HG03280 (cell line): Measurements from ENCODE around the gene PCDHB11.
"Not testable (repeated sequence)": the region's sequence is repeated elsewhere in the genome, so short reads cannot be mapped to it uniquely, and the experiment has no call there.

ENCODE experiments used
- ATAC-seq: cut with Tn5 transposase; IDR thresholded peaks from one replicate; pipeline ENCODE4 v1.9.1; 2021; ENCODE audit warnings: mild to moderate bottlenecking, moderate library complexity; ENCODE audit not compliant: unreplicated experiment

The PCDHB11 gene

DNA sequence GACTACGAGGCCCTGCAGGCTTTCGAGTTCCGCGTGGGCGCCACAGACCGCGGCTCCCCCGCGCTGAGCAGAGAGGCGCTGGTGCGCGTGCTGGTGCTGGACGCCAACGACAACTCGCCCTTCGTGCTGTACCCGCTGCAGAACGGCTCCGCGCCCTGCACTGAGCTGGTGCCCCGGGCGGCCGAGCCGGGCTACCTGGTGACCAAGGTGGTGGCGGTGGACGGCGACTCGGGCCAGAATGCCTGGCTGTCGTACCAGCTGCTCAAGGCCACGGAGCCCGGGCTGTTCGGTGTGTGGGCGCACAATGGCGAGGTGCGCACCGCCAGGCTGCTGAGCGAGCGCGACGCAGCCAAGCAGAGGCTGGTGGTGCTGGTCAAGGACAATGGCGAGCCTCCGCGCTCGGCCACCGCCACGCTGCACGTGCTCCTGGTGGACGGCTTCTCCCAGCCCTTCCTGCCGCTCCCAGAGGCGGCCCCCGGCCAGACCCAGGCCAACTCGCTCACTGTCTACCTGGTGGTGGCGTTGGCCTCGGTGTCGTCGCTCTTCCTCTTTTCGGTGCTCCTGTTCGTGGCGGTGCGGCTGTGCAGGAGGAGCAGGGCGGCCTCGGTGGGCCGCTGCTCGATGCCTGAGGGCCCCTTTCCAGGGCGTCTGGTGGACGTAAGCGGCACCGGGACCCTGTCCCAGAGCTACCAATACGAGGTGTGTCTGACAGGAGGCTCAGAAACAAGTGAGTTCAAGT lies 15.1 kb upstream of the PCDHB11 start:
- ATAC-seq, result not testable (repeated sequence)

DNA sequence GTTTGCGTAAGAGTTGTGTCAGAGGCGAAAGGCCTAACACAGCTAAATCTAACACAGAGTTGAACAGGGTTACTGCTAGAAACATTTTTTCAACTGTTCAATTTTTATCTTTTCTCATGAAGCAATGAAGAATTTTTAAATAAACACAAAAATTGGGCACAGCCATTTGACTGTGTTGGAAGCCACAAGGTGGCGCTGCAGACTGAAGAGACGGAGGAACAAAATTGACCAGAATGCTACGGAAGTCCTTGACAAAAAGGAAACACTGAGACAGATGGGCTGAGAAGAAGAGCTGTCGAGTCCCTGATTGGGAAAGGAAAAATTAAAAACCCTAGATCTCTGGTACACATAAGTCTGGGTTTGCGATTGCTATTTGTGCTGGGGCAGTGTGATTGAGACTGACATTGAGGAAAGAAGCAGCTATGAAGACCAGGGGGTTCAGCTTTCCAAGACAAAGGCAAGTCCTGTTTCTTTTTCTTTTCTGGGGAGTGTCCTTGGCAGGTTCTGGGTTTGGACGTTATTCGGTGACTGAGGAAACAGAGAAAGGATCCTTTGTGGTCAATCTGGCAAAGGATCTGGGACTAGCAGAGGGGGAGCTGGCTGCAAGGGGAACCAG lies 12.4 kb upstream of the PCDHB11 start, which contains the start of gene PCDHB9:
PCDHB9 (plus strand) TSS at position 265 of the 616 bp plus-strand sequence; CDS start at position 423, 158 bp downstream.
- ATAC-seq, result no peak

DNA sequence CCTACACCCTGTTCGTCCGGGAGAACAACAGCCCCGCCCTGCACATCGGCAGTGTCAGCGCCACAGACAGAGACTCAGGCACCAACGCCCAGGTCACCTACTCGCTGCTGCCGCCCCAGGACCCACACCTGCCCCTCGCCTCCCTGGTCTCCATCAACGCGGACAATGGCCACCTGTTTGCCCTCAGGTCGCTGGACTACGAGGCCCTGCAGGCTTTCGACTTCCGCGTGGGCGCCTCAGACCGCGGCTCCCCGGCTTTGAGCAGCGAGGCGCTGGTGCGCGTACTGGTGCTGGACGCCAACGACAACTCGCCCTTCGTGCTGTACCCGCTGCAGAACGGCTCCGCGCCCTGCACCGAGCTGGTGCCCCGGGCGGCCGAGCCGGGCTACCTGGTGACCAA lies 10.7 kb upstream of the PCDHB11 start:
- ATAC-seq, result not testable (repeated sequence)

DNA sequence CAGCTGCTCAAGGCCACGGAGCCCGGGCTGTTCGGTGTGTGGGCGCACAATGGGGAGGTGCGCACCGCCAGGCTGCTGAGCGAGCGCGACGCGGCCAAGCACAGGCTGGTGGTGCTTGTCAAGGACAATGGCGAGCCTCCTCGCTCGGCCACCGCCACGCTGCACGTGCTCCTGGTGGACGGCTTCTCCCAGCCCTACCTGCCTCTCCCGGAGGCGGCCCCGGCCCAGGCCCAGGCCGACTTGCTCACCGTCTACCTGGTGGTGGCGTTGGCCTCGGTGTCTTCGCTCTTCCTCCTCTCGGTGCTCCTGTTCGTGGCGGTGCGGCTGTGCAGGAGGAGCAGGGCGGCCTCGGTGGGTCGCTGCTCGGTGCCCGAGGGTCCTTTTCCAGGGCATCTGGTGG lies 10.3 kb upstream of the PCDHB11 start:
- not testable (repeated sequence) for ATAC-seq

DNA sequence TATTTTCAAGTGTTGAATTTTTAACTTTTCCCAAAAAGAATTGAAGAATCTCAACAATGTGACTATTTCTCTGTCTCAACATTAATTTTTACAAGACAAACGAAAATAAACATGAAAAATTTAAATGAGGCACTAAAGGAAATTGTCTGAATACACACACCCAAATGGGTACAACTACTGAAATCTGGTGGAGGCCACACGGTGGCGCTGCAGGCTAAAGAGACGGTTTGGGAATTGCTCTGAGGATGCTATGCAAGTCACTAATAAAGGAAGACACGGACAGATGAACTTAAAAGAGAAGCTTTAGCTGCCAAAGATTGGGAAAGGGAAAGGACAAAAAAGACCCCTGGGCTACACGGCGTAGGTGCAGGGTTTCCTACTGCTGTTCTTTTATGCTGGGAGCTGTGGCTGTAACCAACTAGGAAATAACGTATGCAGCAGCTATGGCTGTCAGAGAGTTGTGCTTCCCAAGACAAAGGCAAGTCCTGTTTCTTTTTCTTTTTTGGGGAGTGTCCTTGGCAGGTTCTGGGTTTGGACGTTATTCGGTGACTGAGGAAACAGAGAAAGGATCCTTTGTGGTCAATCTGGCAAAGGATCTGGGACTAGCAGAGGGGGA lies 7.2 kb upstream of the PCDHB11 start, which contains the start of gene PCDHB10:
PCDHB10 (plus strand) TSS at position 244 of the 616 bp plus-strand sequence; CDS start at position 444, 200 bp downstream.
- ATAC-seq, result no peak

DNA sequence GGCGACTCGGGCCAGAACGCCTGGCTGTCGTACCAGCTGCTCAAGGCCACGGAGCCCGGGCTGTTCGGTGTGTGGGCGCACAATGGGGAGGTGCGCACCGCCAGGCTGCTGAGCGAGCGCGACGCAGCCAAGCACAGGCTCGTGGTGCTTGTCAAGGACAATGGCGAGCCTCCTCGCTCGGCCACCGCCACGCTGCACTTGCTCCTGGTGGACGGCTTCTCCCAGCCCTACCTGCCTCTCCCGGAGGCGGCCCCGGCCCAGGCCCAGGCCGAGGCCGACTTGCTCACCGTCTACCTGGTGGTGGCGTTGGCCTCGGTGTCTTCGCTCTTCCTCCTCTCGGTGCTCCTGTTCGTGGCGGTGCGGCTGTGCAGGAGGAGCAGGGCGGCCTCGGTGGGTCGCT lies 5.1 kb upstream of the PCDHB11 start:
- ATAC-seq, result not testable (repeated sequence)

DNA sequence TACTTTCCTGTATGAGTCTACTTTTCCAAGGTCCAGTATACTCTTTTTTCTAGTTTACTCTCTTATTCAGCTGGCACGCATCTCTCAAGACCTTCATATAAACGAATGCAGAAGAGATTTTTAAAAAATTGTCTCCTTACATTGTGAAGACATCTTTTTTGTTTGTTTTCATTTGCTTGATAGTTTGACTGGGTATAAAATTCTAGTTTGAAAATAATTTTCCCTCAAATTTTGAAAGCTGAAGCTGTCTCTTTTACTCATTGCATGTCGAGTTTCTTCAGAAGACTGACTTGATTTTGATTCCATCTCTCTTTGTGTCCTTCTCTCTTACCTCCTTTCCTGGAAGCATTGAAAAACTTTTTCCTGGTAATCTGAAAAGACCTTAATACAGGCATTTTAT lies 3.1 kb upstream of the PCDHB11 start:
- ATAC-seq, result no peak

DNA sequence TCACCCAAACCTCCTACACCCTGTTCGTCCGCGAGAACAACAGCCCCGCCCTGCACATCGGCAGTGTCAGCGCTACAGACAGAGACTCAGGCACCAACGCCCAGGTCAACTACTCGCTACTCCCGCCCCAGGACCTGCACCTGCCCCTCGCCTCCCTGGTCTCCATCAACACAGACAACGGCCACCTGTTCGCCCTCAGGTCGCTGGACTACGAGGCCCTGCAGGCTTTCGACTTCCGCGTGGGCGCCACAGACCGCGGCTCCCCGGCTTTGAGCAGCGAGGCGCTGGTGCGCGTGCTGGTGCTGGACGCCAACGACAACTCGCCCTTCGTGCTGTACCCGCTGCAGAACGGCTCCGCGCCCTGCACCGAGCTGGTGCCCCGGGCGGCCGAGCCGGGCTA lies 1.7 kb downstream of the PCDHB11 start:
- ATAC-seq, result not testable (repeated sequence)

DNA sequence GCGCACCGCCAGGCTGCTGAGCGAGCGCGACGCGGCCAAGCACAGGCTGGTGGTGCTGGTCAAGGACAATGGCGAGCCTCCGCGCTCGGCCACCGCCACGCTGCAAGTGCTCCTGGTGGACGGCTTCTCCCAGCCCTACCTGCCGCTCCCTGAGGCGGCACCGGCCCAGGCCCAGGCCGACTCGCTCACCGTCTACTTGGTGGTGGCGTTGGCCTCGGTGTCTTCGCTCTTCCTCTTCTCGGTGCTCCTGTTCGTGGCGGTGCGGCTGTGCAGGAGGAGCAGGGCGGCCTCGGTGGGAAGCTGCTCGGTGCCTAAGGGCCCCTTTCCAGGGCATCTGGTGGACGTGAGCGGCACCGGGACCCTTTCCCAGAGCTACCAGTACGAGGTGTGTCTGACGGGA lies 2.2 kb downstream of the PCDHB11 start:
- ATAC-seq, result not testable (repeated sequence)

DNA sequence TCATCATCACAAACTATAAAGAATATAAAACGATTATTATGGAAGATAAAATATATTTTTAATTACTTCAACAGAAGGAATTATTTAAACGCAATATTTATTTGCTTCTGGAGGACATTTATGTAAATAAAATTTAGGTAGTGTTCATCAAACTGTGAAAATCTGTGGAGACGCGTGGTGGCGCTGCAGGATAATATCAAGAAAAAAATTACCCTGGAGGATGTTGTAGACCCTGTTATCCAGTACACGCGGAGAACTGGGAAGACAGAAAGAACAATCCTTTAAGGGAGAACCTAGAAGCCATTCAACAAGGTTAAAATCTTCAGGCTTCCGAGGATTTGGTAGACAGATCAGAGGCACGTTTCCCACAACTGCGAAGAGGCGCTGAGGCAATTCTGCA lies 9.1 kb downstream of the PCDHB11 start, which contains the start of gene PCDHB12:
PCDHB12 (plus strand) TSS at position 242 of the 400 bp plus-strand sequence. CDS start 189 bp downstream, outside the sequence.
- ATAC-seq, result no peak

DNA sequence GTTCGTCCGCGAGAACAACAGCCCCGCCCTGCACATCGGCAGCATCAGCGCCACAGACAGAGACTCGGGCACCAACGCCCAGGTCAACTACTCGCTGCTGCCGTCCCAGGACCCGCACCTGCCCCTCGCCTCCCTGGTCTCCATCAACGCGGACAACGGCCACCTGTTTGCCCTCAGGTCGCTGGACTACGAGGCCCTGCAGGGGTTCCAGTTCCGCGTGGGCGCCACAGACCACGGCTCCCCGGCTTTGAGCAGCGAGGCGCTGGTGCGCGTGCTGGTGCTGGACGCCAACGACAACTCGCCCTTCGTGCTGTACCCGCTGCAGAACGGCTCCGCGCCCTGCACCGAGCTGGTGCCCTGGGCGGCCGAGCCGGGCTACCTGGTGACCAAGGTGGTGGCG lies 10.9 kb downstream of the PCDHB11 start:
- not testable (repeated sequence) for ATAC-seq

DNA sequence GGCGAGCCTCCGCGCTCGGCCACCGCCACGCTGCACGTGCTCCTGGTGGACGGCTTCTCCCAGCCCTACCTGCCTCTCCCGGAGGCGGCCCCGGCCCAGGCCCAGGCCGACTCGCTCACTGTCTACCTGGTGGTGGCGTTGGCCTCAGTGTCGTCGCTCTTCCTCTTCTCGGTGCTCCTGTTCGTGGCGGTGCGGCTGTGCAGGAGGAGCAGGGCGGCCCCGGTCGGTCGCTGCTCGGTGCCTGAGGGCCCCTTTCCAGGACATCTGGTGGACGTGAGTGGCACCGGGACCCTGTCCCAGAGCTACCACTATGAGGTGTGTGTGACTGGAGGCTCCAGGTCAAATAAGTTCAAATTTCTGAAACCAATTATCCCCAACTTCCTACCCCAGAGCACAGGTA lies 11.4 kb downstream of the PCDHB11 start:
- ATAC-seq, result not testable (repeated sequence)

DNA sequence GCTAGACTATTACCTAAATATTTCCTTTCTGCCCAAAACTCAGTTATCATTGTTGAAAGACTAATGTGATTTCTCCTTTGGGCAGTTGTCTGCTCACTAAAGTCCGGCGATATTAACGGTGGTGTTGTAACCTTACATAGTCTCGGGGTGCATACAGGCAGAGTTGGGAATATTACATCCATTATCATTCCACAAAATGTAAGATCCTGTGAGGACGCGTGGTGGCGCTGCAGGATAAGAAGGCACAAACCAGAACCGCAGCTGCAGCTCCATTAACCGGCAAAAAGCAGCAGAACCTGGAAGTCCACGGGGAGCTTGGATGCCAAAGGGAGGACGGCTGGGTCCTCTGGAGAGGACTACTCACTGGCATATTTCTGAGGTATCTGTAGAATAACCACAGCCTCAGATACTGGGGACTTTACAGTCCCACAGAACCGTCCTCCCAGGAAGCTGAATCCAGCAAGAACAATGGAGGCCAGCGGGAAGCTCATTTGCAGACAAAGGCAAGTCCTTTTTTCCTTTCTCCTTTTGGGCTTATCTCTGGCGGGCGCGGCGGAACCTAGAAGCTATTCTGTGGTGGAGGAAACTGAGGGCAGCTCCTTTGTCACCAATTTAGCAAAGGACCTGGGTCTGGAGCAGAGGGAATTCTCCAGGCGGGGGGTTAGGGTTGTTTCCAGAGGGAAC lies 14.4 kb downstream of the PCDHB11 start, which contains the start of gene PCDHB13:
PCDHB13 (plus strand) TSS at position 264 of the 684 bp plus-strand sequence; CDS start at position 469, 205 bp downstream.
- ATAC-seq, result not testable (repeated sequence)

DNA sequence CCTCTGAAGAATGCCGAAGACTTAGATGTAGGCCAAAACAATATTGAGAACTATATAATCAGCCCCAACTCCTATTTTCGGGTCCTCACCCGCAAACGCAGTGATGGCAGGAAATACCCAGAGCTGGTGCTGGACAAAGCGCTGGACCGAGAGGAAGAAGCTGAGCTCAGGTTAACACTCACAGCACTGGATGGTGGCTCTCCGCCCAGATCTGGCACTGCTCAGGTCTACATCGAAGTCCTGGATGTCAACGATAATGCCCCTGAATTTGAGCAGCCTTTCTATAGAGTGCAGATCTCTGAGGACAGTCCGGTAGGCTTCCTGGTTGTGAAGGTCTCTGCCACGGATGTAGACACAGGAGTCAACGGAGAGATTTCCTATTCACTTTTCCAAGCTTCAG lies 15.2 kb downstream of the PCDHB11 start:
- ATAC-seq, result not testable (repeated sequence)

DNA sequence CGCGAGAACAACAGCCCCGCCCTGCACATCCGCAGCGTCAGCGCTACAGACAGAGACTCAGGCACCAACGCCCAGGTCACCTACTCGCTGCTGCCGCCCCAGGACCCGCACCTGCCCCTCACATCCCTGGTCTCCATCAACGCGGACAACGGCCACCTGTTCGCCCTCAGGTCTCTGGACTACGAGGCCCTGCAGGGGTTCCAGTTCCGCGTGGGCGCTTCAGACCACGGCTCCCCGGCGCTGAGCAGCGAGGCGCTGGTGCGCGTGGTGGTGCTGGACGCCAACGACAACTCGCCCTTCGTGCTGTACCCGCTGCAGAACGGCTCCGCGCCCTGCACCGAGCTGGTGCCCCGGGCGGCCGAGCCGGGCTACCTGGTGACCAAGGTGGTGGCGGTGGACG lies 16.1 kb downstream of the PCDHB11 start:
- ATAC-seq, result not testable (repeated sequence)

DNA sequence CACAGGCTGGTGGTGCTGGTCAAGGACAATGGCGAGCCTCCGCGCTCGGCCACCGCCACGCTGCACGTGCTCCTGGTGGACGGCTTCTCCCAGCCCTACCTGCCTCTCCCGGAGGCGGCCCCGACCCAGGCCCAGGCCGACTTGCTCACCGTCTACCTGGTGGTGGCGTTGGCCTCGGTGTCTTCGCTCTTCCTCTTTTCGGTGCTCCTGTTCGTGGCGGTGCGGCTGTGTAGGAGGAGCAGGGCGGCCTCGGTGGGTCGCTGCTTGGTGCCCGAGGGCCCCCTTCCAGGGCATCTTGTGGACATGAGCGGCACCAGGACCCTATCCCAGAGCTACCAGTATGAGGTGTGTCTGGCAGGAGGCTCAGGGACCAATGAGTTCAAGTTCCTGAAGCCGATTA lies 16.6 kb downstream of the PCDHB11 start:
- not testable (repeated sequence) for ATAC-seq

DNA sequence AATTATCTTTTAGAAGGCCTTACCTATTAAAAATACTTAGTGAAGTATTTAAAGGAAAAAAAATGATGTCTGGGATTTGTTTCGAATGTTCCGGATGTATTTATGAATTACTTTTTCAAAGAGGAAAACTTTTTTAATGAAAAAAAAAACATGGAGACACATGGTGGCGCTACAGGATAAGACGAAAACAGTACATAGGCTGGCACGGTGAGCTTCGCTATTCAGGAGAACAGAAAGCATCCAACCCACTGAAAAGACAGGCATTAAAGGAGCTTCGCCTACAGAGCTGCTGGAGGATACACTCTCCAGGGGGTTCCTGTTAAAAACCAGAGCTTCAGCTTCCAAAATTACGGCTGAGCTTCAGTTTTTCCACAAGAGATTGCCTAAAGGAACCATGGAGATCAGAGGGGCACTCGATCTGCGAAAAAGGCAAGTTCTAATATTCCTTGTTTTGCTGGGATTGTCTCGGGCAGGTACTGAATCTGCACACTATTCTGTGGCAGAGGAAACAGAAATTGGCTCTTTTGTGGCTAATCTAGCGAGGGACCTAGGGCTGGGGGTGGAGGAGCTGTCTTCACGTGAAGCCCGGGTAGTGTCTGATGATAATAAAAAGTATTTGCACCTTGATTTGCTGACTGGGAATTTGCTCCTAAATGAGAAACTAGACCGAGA lies 23.8 kb downstream of the PCDHB11 start, which contains the start of gene PCDHB14:
PCDHB14 (plus strand) TSS at position 232 of the 672 bp plus-strand sequence; CDS start at position 395, 163 bp downstream.
- no peak for ATAC-seq

DNA sequence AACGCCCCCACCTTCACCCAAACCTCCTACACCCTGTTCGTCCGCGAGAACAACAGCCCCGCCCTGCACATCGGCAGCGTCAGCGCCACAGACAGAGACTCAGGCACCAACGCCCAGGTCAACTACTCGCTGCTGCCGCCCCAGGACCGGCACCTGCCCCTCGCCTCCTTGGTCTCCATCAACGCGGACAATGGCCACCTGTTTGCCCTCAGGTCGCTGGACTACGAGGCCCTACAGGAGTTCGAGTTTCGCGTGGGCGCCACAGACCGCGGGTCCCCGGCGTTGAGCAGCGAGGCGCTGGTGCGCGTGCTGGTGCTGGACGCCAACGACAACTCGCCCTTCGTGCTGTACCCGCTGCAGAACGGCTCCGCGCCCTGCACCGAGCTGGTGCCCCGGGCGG lies 25.4 kb downstream of the PCDHB11 start:
- ATAC-seq, result not testable (repeated sequence)

DNA sequence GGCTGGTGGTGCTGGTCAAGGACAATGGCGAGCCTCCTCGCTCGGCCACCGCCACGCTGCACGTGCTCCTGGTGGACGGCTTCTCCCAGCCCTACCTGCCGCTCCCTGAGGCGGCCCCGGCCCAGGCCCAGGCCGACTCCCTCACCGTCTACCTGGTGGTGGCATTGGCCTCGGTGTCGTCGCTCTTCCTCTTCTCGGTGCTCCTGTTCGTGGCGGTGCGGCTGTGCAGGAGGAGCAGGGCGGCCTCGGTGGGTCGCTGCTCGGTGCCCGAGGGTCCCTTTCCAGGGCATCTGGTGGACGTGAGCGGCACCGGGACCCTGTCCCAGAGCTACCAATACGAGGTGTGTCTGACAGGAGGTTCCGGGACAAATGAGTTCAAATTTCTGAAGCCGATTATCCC lies 26.0 kb downstream of the PCDHB11 start:
- not testable (repeated sequence) for ATAC-seq

DNA sequence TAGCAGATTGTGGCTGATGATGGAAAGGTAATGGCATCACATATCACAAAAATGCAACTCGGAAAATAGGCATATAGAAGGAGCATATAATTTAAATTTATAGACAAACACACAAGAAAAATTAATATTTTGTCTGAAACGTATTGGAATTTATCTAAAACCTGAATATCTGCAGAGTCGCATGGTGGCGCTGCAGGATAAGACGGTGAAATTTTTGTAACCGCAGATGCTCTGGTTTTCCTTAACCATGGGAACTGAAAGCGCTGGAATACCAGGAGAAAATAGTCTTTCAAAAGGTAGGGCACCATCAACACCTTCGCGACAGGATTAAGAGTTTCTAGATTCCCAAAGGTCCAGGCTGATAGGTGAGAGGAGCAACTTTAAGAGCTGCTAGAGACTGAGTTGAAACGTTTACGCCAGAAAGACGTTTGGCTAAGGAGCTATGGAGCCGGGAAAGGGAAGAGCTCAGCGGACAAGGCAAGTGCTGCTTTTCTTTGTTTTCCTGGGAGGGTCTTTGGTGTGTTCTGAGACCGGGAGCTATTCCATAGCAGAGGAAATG lies 34.8 kb downstream of the PCDHB11 start:
- no peak for ATAC-seq
